NCI-H2107 (cell line): ENCODE measurements around the gene SYT2.

Experiments used
- DNase-seq: peaks from one replicate; lab custom pipeline; 2025; lab: John Stamatoyannopoulos, UW

SYT2 gene

DNA sequence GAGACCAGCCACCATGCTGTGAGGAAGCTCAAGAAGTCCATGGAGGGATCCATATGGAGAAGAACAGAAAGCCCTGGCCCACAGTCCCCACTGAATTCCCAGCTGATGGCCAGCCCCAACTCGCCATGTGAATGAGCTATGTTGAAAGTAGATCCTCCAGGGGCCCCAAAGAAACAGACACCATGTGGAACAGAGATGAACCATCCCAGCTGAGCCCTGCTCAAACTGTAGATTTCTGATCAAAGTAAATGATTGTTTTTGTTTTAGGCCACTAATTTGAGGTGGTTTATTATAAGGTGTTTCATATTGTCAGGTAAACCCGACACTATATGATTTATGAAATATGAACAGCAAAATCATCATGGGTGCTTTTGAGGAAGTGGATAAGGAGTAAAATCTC is 32.8 kb downstream of the SYT2 start:
- DNase-seq = no peak

DNA sequence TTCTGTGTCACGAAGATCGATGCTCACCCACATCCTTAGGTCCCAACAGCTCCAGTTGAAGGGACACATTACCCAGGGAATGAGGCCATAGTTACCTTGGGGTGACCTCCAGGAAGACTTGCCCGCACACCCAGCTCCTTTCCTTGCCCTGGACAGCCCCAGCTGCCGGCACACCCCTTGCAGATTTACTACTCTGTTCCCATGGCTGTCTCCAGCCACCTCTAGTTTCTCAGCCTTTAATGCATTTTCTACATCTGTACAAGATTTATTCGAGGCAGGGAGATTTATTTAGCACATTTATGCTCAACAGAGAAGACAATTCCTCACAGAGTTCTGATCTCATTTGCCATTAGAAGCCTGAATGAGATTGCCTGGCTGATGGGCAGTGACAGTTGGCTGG is 36.7 kb downstream of the SYT2 start:
- no peak for DNase-seq

GRCh38 chr1:202671399-202671798 is 38.9 kb downstream of the SYT2 start:
- DNase-seq = no peak

GRCh38 chr1:202665417-202665816 is 44.8 kb downstream of the SYT2 start:
- no peak for DNase-seq

- DNase-seq = no peak
These were observed 46.2 kb downstream of the SYT2 start for GRCh38 chr1:202664083-202664482.

DNA sequence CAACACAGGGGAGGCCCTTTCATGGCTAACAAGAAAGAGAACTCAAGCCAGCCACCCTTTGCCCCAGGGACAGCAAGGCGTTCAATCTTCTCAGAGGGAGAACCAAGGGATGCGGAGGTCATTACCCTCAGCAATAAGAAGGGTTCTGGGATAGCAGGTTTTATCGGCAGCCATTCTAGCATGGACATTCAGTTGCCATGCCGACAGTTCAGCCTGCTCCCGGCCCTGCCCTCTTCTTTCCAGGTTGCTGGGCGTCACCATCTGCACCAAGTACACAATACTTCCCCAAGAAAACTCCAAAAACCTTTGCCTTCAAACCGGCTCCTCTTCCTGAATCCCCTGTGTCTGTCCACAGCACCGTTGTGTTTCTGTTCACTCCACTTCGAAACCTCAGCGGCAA is 47.1 kb downstream of the SYT2 start:
- no peak for DNase-seq

DNA sequence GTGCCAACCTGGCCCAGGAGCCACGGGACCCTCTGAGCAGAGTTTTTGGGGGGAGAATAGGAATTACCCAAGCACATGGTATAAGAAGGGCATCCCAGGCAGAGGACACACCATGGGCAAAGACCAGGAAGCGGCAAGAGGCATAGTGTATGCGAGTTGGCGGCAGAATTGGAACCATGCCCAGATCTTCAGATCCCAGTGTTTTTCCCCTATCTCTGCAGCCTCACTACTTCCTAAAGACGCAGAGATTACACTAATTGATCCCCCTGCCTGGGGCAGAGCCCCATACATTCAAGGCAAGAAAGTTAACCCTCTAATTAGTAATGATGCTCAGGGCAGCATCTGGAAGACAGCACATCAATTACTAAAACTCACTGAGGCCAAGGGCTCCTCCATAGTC is 48.2 kb downstream of the SYT2 start:
- DNase-seq = no peak

DNA sequence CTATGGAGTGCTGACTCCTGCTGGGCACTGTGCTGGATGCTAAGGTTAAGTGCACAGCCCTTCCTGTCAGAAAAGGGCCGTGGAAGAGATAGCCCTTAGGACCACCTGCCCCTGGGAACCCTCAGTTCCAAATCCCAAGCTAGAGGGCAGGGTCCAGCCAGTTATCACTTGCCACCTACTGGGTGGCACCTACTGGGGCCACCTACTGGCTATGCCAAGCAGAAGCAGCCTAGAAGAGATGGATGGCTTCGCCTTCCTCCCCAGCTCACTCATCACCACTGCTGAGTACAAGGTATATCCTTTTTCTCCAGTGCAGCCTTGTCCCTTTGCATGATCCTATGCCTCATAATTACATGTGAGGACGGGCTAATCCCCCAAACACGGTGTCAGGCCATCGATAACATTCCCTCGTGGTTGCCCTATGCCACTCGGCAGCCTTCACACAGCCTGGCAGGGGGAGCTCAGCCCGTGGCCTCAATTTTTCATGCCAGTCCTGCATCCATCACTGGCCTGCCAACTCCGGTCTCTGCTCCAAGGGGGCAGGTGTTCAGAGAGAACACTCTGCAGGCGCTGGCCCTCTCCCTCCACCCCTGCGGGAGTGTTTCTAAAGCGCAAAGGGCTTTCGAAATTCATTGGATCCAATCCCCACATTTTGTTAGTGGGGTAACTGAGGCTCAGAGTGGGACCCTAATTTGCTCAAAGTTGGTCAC is 49.0 kb downstream of the SYT2 start:
- no peak for DNase-seq

DNA sequence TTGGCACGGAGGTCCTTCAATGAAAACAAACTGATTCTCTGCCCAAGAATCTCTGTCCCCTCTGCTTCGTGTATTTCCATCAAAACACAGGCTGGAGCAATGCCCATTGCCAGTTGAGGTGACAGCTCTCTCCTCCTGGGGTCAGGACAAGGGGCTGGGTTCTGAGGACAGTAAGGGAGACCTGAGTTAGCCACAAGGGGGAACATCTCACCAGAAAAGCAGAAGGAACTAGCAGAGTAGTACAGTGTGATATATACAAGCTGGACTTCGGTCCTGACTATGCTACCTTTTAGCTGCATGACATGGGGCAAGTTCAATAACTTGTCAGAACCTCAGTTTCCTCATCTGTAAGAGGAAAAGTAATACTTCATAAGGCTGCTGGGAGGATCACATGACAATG is 50.3 kb downstream of the SYT2 start:
- no peak for DNase-seq

- DNase-seq = no peak
These were observed 50.7 kb downstream of the SYT2 start for GRCh38 chr1:202659541-202659940.

DNA sequence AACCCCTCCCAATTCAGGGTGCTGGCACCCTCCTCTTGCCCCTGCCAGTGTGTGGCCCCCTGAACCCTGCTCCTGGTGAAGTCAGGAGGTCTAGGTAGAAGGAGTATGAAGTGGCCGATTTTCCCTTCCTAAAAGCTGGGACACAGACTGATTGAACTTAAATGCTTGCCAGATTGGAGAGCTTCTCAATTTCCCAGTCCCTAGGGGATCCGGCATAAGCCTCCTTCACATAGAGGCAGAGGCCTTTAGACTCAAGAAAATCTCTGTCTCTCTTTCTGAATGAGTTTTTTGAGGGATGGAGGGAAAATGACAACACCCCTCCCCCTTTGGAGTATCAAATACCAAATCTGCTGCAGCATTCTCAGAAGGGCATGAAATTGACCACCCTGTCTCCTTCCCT is 51.5 kb downstream of the SYT2 start:
- DNase-seq = peak; percentile 52

DNA sequence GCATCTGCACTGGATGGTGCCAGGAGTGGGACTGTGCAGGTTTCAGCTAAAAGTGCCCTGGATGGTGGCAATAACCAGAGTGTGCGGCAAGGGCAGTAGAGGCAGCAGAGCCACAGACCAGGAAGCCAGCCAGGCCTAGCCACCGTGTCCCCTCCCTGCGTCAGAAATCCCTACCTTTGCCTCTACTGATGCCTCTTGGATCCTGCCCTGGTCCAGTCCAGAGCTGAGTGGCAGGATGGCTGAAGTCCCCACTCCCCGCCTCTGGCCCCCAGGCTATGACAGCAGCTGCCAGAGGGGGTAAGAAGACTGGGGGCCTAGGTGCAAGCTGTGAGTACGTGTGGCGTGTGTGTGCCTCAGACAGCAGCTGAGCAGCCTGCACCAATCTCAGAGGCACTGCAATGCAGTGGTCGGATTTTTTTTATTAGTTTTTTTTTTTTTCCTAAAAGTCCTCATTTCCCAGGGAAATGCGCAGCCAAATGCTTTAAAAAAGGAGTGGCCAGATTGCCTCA is 51.9 kb downstream of the SYT2 start:
- no peak for DNase-seq

DNA sequence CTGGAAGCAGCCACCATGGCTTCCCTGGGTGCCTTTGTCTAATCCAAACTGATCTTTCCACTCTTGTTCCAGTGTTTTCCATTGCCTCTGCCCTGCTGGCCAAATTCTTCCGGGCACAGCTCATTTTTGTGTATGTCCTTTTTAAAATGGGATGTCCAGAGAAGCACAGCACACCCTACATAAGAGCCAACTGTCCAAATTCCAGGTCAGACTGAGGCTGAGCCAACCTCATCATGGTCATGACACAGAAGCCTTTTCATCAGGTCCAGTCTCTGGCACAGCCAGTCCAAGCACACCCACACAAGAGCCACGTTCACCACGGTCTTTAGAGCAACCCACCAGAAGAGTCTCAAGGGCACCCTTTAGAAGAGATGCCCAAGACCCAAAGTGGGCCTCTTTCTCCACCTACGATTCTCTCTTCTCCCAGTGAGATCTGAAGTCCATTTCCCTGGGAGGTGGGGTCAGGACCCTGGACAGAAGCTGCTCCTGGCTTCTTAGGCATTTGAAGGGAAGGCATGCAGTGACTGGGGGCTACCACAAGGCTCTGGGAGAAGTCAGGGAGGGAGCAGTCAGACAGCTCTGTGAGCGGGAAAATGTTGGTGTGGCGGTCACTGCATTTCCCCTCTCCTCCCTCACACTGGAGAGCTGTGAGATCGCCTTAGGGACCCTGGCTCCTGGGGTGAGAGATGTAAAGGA is 53.2 kb downstream of the SYT2 start:
- no peak for DNase-seq

DNA sequence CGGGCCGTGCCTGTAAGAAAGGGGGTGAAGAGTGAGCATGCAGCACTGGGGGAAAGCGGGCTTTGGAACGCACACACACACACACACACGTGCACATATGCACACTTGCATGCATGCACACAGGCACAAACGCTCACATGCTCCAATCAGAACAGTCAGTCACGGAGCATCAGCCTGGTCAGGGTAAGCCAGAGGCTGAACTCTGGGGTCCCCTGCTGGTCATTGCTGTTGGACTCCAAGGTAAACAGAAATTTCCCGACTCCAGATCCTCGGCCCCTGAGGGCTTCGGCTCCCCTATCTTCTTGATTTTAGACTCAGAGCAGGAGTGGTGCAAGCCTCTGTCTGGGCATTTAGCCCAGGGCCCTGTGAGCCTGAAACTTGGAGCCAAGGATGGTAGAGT is 54.2 kb downstream of the SYT2 start:
- DNase-seq = no peak

DNA sequence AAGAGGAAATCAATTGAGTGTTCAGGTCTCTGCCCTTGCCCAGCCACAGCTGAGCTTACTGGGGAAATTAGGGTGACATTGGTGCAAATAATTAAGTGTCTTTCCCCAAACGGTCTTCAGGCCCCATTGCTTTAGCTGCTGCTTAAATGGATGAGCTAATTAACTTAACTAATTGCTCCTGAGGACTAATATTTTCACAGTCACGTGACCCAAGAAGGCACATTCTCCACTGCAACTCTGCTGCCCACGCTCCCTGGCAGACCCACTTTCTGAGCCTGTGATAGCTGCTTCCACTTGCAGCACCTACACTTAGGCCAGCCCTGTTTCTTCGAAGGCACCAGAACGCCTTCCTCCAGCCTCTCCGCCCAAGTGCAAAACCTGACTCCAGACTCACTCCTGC is 56.2 kb downstream of the SYT2 start:
- DNase-seq = no peak

DNA sequence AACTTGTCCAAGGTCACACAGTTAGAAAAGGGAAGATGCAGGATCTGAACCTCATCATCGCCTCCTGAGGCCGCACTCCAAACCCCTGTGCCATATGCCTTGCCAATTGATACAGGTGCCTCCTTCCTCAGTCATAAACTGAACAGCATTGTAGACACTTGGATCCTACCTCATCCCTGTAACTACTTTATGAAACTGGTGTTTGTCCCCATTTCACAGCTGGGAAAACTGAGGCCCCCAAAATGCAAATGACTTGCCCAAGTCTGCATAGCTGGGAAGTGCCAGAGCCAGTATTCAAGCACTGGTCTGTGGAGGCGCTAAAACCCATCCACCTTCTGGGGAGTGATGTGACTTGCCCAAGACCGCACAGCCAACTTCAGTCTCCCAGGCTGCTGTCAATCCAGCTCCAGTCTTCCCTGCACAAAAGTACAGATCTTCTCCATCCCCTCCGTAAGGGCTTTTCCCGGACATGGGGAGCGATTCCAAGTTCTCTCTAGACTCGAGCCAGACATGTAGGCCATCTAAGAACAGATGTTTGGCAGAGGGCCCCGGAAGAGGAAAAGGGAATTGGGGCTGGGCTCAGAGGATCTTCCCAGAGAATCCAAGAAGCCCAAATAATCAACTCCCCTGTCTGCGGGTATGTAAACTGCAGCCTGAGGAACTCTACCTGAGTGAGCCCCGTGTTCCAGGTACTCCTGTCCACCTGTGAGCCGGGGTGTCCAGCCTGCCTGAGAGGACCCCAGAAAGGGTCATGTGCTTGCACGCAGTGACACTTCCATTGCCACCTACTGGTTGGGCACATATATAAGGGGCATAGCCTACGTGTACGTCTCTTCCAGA is 60.5 kb downstream of the SYT2 start:
- DNase-seq = no peak

DNA sequence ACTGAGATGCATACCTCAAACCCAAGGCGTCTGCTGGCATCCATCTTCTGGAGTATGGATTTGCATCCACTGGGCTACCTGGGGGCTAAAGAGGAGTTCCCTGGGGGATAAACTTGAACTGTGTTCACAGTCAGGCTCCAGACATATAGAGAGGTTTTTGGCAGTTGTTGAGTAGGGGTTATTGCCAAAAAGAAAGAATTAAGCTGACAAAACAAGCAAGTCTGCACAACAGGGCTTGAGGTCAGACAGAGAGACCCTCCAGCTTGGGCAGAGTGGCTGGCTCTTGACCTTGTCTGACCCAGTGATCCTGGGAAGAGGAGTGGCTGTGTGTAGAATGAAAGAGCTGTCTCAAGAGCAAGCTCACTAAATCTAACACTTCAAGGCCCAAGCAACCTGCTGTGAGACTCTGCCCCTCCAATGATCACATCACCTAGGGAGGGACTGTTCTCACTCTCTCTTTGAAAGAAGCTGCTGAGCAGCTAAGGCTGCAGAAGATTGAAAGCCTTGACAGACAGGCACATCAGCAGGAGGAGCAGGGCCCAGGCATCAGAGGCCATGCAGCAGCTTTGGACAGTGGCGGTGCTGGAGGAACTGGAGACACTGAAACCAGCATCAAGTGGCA is 61.5 kb downstream of the SYT2 start:
- no peak for DNase-seq

GRCh38 chr1:202645097-202645476 is 65.2 kb downstream of the SYT2 start:
- peak; percentile 40 for DNase-seq

GRCh38 chr1:202644219-202645096 is 65.8 kb downstream of the SYT2 start:
- no peak for DNase-seq

- no peak for DNase-seq
These were observed 66.6 kb downstream of the SYT2 start for GRCh38 chr1:202643397-202644218.
